ENCODE data around the gene CFAP46. TPM values are rescaled to one million over a fixed set of nuclear protein-coding genes. Genes with fewer than 3 reads are reported as not detected.

CFAP46 gene
- total RNA-seq, 1 experiment from 2014 or later = 11.3 TPM

DNA sequence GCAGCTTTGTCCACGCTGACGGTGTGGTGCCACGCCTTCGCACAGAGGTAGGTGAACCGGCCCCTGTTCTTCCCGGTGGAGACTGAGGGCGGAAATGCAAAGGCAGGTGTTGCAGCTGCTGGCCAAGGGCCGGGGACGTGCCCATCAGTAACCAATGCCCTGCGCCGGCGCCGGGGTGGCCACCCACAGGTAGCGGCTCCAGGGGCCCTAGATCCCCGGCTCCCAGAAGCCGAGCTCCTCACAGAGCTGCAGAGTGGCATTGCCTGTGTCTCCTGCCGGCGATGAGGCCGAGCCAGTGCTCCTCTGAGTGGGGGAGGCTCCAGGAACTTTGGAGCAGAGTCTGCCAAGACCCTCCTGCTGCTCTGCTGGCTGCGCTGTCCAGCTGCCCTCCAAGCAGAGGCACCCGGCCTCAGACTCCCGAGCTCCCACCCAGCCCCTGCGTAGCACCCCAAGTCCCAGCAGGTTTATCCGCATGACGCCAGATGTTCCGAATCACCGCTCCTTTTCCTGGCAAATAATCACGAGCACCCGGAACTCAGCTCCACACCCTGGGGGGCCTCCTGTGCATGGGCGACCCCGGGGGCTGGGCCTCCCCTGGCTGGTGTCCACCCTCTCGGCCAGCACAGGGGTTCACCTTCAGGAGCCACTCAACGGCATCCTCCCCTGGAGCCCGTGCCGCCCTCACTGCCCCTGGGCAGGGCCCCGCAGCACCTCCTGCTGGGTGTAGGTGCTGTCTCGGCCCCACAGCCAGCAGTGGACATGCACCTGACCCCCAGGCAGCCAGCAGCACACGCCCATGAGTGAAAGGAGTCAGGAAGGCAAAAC lies 22.1 kb downstream of the CFAP46 start:
- in situ Hi-C loops (cut with HindIII; ENCODE audit: low sequenced_read_pairs) = no loop called here
- no peak for DNase-seq (ENCODE audit: low spot score)

DNA sequence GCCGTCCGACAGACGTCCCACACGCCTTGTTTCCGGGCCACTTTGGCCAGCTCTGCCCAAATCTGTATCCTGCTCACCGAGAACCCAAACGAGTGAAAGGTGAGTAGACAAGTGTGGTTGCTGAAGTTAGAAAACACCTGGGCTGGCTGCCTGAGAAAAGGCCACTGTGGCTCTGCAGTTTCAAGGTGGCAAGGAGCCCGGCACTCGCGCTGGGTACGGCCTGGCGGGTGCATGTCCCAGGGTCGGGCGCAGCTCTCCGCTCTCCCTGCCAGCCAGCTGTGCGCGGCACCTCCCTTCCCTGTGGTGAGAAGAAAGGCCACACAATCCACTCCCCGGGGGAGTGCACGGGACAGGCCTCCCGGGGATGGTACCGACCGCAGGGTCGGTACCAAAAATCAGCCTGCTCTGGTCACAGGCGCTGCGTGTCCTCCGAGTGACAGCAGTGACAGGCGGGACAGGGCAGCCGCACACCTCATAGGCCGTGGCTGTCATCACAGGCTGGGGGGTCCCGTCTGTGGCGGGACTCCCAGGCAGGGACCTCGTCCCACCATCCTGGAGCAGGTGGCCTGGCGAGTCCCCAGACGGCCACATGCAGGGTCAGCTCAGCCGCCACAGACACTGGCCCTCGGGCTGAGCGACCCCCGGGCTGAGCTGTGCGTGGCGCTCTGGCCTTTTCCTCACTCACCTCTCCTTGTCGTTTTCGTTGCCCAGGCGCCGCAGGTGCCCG lies 22.8 kb downstream of the CFAP46 start:
- no peak for DNase-seq (ENCODE audit: low spot score)
- in situ Hi-C loops (cut with HindIII; ENCODE audit: low sequenced_read_pairs) = no loop called here

DNA sequence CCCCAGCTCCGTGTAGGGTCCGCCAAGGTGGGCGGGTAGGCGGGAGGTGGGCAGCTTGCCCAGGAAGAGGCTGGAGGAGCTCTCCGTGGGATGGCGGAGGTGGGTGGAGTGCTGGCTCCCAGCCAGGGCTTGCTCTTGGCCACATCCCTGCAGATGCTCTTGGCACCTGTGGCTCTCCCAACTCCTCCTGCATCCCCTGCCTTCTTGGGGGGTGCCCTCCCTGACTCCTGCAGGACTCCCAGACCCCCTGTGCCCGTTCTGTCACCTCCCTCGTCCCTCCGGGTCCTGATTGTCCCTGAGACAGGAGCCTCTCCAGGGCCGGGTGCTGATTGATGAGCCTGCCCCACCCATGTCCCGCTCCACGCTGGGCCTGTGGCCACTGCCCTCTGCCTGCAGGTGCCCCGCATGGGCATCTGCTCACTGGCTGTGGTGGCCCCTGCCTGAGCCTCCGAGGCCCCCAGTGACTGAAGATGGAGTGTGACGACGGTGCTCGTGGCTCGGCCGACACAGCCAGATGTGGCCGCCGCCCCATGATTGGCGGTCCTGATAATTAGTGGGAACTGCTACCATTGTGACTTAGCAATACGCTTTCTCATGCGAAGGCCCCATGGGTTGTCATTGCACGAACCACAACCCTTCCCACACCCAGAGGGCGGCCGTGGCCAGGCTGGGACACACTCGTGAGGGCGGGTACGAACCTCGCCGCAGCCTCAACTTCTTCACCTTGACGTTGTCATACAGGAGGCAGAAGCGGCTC lies 23.6 kb downstream of the CFAP46 start:
- no peak for DNase-seq (ENCODE audit: low spot score)
- in situ Hi-C loops (cut with HindIII; ENCODE audit: low sequenced_read_pairs) = no loop called here

DNA sequence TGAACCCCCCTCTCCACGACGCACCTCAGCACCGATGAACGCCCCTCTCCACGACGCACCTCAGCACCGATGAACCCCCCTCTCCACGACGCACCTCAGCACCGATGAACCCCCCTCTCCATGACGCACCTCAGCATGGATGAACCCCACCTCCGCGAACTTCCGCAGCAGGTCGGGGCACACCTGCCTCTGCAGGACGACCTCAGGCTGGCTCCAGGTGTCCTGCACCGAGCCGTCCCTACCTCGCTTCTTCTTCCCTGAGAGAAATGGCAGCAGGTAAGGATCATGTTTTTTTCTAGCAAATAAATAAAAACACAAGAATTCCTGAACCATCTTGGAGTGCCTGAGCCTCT lies 24.1 kb downstream of the CFAP46 start:
- in situ Hi-C loops (cut with HindIII; ENCODE audit: low sequenced_read_pairs) = no loop called here
- DNase-seq (ENCODE audit: low spot score) = no peak

DNA sequence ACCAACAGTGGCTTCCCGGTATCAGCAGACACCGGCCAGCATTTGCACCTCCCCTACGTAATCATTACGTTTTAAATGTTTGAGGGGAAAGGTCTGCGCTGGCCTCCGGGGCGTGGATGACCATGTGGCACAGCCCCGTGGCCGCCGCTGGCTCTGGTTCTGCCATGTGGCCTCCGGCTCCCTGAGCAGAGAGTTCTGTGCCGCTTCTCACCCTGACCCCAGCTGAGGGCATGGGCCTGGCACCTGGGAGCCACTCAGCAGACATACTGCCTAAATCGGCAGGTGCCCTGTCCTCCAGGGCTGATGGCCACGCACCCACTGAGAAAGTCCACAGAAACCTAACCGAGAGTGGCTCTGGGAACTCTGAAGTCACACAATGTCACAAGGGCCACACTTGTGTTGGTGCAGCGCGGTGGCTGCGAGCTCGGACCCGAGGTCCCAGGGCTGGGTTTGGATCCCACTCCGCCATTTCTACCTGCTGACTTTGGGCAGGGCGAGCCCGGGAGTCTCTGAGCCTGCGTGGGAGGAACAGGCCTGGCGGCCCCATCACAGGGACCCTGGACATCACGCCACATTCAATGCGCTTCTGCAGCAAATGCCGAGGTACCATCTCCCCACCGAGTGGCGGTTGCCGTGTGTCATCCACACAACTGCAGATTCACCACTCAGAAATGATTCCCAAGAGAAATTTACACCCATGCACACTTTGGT lies 25.3 kb downstream of the CFAP46 start:
- no peak for DNase-seq (ENCODE audit: low spot score)
- in situ Hi-C loops (cut with HindIII; ENCODE audit: low sequenced_read_pairs) = no loop called here

DNA sequence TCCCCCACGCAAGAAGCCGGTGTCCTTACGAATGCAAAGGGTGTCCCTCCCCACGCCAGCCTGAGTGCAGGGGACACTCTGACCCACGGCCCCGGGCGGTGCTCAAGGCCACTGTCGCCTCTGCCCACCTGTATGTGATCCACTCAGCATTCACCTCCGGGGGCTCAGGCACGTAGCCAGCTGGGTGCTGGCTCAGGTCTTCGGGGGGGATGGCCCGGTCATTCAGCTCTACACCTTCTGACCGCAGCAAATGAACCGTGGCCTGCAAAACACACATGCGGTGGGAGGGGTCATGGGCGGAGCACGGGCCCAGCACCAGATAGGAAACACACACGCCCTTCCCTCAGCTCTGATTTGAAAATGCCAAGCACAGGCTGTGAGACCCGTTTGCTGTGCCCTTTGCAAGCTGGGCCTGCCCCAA lies 25.9 kb downstream of the CFAP46 start:
- in situ Hi-C loops (cut with HindIII; ENCODE audit: low sequenced_read_pairs) = no loop called here
- DNase-seq (ENCODE audit: low spot score) = no peak

DNA sequence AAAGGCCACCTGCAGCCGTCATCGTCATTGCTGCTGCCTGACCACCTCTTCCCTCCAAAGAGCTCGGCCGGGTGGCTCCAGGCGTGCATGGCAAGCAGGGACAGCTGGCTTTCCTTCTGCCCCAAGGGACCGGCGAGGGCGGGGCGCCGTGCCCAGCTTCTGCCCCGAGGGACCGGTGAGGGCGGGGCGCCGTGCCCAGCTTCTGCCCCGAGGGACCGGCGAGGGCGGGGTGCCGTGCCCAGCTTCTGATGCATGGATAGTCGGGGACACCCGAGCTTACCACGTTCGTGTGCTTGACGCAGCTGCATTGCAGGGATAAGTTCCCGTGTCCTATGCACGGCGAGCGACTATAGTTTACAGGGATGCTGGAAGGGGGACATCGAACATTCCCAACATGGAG lies 27.0 kb downstream of the CFAP46 start:
- DNase-seq (ENCODE audit: low spot score) = no peak
- in situ Hi-C loops (cut with HindIII; ENCODE audit: low sequenced_read_pairs) = no loop called here

DNA sequence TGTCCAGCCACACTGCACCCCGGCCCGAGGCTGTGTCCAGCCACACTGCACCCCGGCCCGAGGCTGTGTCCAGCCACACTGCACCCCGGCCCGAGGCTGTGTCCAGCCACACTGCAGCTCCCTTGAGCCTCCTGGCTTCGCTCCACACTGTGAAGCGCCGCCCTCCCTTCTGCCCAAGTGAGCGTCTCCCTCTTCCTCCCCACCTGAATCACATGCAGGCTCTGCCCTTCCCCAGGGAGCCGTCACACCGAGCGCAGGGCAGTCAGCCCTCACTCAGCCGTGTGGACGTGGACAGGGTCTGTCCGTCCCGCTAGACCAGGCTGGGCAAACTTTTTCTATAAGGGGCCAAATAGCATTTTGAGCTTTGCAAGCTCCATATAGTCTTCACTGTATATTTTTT lies 27.6 kb downstream of the CFAP46 start:
- in situ Hi-C loops (cut with HindIII; ENCODE audit: low sequenced_read_pairs) = no loop called here
- DNase-seq (ENCODE audit: low spot score) = no peak

DNA sequence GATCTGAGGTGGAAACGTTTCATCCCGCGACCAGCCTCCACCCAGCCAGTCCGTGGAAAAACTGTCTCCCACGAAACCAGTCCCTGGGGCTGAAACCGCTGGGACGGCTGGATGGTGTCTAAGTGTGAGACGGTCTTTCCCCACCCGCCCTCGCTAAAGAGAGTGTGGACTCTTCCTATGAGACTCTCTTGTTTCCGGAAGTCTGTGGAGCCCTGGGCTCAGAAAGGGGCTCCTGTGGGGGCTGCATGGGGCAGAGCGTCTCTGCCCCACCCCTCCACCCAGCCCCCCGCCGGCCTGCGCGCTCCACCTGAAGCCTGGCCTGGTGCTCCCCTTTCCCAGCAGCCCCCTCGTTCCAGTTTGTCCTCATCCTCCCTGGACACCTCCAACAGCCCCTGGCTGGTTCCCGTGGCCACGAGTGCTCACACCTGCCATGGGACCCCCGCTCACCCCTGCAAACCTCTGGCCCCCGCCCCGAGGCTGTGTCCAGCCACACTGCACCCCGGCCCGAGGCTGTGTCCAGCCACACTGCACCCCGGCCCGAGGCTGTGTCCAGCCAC lies 28.7 kb downstream of the CFAP46 start:
- in situ Hi-C loops (cut with HindIII; ENCODE audit: low sequenced_read_pairs) = no loop called here
- no peak for DNase-seq (ENCODE audit: low spot score)

DNA sequence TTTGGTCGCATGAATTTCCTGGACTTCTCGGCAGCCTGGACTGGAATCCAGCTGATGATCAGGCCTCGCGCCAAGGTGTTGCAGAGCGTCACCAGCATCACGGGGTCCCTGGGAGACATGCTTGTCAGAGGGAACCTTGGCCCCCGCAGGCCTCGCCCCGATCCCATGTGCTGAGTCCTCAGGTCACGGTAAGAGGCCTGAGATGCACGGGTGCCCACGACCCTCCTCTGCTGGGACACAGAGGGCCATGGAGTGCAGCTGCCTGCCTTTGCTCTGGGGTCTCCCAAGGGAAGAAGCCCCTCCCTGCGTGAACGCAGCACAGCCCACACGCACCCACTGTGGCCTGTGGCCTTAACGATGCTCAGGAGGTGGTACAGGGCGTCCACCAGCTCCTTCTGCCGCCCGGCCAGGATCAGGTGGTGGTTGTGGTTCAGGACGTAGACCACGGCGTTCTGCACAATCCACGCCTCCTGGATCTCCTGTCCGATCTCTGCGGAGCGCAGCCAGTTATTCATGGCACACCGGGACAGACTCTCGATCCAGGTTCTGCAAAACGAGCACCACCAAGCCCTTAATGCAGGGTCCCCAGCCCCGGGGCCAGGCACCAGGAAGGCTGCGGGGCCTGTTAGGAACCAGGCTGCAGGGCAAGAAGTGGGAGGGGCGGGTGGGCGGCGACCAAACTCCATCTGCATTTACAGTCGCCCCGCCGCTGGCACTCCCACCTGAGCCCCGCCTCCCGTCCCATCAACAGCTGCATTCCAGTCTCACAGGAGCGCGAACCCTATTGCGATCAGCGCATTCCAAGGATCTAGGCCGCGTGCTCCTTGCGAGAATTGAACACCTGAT lies 29.4 kb downstream of the CFAP46 start:
- DNase-seq (ENCODE audit: low spot score) = no peak
- in situ Hi-C loops (cut with HindIII; ENCODE audit: low sequenced_read_pairs) = no loop called here

DNA sequence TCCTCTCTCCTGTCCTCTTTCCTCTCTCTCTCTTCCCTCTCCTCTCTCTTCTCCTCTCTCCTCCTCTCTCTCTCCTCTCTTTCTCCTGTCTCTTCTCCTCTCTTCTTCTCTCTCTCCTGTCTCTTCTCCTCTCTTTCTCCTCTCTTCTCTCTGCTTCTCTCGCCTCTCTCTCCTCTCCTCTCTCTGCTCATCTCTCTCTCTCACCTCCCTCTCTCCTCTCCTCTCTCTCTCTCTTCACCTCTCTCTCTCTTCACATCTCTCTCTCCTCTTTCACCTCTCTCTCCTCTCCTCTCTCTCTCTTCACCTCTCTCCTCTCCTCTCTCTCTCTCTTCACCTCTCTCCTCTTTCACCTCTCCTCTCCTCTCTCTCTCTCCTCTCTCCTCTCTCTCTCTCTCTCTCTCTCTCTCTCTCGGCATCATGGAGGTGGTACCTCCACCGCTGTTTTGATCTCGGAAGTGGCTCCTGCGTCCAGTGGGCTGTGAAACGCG lies 30.1 kb downstream of the CFAP46 start:
- no peak for DNase-seq (ENCODE audit: low spot score)
- in situ Hi-C loops (cut with HindIII; ENCODE audit: low sequenced_read_pairs) = no loop called here

DNA sequence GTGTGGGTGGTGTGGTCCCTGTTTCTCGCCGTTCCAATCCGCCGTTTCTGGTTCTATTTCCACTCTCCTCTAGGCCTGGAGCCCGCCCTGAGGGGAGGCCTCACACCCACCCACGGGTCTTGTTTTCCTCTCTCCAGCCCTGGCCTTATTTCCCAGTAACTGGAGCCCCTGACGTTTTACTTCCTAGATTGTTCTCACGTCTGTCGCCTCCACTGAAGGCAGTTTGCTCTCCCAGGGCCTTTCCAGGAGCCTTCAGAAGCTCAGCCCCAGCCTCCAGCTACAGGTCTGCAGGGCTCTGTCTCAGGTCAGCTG lies 30.6 kb downstream of the CFAP46 start:
- no peak for DNase-seq (ENCODE audit: low spot score)
- in situ Hi-C loops (cut with HindIII; ENCODE audit: low sequenced_read_pairs) = no loop called here

DNA sequence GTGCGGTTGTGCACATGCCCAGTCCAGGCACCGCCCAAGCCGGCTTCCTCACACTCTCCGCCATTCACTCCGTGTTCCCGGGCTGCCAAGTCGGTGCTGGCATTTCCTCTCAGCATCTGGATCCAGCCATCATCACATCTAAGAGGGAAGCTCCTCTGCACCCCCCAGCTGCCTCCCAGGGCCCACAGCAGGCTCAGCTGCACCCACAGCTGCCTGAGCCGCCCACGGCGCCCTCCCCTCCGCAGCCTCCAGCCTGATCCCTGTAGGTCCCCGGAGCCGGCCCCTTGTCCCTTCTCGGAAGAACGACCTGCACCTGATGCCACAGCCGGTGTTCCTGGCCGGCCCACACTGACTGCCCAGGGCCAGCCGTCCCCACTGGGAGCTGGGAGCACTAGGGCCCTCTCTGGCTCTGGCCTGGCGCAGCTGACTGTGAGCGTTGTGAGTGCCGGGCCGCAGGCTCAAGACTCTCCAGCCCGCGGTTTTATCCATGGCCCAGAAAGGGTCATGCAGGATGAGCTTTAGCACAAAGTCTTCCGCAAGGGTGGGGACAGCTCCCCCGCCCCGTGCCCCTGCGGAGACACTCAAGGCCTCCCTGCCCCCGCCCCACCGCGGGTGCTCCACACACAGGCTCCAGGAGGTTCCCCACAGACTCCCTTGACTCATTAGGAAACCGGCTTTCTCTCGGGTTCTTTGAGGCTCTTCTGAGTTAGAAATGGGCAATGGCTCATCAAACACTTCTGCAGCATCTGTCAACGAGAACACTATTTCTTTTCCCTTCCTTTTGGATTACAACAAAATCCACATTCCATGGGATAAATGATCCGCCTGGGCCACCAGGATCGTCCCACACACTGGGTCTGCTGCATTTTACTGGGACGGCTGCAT lies 31.2 kb downstream of the CFAP46 start:
- in situ Hi-C loops (cut with HindIII; ENCODE audit: low sequenced_read_pairs) = no loop called here
- DNase-seq (ENCODE audit: low spot score) = no peak

DNA sequence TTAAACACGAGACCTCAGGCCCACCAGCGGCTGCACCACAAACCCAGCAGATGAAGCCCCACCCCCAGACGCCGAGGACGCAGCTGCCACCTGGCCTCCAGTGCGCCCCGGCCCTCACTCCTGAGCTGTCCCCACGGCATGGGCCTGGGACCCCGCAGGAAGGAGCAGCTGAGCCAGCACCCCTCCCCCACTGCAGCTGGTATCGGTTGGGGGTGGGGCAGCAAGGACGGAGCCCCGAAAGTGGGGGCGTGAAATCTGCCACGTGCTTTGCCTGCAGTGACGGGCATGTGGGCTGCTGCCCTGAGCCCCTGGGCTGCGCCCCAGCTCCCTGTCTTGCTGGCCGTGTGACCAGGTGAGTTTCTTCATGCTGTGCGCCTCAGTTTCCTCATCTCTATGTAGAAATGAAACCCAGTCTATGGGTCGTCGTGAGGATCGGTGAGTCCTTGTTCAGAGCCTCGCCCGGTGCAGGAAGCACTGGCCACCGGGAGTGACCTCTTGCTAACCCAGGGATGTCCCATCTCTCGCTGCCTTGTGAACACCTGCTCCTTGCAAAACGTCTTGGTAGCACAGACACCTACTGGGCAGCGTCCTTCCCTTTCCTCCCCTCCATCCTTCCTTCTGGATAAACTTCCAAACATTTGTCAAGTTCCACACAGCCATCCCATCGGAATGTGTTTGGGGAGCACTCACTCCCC lies 32.0 kb downstream of the CFAP46 start:
- in situ Hi-C loops (cut with HindIII; ENCODE audit: low sequenced_read_pairs) = no loop called here

DNA sequence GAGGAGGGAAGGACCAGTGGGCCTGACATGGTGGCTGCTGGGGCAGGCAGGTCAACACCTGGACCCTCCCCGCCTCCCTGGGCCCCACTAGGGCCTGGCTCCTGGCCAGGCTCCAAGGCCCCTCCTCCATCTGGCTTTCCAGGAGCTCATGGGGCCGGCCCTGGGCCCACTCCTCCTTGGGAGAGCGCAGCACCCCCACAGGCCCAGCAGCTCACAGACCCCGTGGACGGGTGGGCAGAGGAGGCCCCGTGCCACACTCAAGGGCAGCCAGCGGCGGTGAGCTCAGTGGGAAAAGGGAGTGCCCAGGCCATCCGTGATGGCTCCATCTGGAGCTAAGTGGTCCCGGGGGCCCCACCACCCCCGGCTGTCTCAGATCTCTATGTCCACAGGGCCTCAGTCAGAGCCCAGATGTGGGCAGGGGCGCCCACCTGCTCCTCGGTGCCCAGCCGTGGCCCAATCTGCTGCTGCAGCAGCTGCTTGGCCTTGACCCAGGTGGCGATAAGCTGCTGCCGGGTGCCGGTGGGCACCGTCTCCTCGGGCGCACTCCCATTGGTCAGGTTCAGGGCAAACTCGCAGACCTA lies 32.8 kb downstream of the CFAP46 start:
- no peak for DNase-seq (ENCODE audit: low spot score)
- in situ Hi-C loops (cut with HindIII; ENCODE audit: low sequenced_read_pairs) = no loop called here

More for the DNA sequence above, 32.0 kb downstream of the CFAP46 start:
- DNase-seq (ENCODE audit: low spot score) = no peak

DNA sequence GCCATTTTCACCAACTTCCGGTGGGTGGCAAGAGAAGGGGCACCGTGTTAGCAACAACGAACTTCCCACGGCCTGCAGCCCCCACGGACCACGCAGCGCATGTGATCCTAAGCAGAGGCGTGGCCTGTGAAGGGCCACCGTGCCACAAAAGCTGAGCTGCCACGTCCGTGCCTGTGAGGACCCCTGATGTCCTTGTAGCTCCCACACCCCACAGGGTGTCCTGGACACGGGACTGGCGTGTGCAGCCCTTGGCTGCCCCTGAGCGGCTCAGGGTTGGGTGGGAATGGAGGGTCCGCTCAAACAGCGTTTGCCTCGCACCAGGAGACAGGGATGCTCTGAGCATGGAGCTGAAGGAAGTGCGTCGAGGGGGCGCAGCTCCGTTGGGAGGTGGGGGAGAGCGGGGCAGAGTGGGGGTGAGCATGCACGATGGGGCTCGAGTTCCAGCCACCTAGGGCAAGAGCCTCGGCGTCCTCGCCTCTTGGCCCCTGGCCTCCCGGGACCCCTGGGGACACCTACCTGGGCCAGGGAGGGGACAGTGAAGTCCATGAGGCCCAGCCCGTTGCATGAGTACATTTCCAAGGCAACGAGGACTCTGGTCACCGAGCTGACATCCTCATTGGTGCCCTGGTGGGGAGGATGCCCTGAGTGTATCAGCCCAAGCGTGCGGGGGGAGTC lies 33.6 kb downstream of the CFAP46 start:
- no peak for DNase-seq (ENCODE audit: low spot score)
- in situ Hi-C loops (cut with HindIII; ENCODE audit: low sequenced_read_pairs) = no loop called here
